B cell (primary cell): ENCODE data around the gene CLCN1.

Experiments
- EZH2 ChIP-seq: IDR thresholded peaks from 2 replicates; pipeline ENCODE4 v1.6.1; 2012; ENCODE audit warnings: borderline replicate concordance, low read depth, mild to moderate bottlenecking, moderate library complexity, low read length; ENCODE audit not compliant: insufficient read depth, poor library complexity, severe bottlenecking
- TF ChIP-seq, protein P1 (sequence below): fragments of 200-600 bp; IDR thresholded peaks from one replicate; pipeline ENCODE4 v1.8.0; 2022; ENCODE audit warnings: antibody characterized with exemption, mild to moderate bottlenecking

DNA sequence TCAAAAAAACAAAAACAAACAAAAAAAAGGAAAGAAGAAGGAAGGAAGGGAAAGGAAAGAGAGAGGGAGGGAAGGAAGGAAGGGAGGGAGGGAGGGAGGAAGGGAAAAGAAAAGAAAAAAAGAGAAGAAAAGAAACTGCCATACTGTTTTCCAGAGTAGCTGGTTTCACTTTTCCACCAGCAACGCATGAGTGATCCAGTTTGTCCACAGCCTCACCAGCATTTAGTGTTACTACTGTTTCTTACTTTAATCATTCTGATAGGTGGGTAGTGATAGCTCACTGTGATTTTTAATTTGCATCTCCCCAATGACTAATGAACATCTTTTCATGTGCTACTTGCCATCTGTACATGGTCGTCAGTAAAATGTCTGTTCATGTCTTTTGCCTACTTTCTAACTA, 43.0 kb upstream of the CLCN1 start:
- TF ChIP-seq, protein P1, sequence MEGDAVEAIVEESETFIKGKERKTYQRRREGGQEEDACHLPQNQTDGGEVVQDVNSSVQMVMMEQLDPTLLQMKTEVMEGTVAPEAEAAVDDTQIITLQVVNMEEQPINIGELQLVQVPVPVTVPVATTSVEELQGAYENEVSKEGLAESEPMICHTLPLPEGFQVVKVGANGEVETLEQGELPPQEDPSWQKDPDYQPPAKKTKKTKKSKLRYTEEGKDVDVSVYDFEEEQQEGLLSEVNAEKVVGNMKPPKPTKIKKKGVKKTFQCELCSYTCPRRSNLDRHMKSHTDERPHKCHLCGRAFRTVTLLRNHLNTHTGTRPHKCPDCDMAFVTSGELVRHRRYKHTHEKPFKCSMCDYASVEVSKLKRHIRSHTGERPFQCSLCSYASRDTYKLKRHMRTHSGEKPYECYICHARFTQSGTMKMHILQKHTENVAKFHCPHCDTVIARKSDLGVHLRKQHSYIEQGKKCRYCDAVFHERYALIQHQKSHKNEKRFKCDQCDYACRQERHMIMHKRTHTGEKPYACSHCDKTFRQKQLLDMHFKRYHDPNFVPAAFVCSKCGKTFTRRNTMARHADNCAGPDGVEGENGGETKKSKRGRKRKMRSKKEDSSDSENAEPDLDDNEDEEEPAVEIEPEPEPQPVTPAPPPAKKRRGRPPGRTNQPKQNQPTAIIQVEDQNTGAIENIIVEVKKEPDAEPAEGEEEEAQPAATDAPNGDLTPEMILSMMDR = no peak
- TF ChIP-seq EZH2 = no peak
